CD4-positive, alpha-beta T cell treated with Interleukin-4 for 1 hour (primary cell): ENCODE data around the gene ING2.
"Not testable (repeated sequence)": the region's sequence is repeated elsewhere in the genome, so short reads cannot be mapped to it uniquely, and the experiment has no call there.

Experiments
- DNase-seq, 2 donors: peaks; one replicate each; pipeline ENCODE4 v3.0.0-alpha.2; 2020 to 2022

The ING2 gene

GRCh38 chr4:183550345-183551093 lies 45.7 kb downstream of the ING2 start:
- DNase-seq = no peak

GRCh38 chr4:183552274-183553146 lies 47.7 kb downstream of the ING2 start:
- no peak for DNase-seq

DNA sequence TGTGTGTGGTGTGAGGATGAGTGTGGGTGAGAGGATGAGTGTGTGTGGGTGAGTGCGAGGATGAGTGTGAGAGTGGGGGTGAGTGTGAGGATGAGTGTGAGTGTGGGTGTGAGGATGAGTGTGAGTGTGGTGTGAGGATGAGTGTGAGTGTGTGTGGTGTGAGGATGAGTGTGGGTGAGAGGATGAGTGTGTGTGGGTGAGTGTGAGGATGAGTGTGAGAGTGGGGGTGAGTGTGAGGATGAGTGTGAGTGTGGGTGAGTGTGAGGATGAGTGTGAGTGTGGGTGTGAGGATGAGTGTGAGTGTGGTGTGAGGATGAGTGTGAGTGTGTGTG lies 48.3 kb downstream of the ING2 start:
- not testable (repeated sequence) for DNase-seq

DNA sequence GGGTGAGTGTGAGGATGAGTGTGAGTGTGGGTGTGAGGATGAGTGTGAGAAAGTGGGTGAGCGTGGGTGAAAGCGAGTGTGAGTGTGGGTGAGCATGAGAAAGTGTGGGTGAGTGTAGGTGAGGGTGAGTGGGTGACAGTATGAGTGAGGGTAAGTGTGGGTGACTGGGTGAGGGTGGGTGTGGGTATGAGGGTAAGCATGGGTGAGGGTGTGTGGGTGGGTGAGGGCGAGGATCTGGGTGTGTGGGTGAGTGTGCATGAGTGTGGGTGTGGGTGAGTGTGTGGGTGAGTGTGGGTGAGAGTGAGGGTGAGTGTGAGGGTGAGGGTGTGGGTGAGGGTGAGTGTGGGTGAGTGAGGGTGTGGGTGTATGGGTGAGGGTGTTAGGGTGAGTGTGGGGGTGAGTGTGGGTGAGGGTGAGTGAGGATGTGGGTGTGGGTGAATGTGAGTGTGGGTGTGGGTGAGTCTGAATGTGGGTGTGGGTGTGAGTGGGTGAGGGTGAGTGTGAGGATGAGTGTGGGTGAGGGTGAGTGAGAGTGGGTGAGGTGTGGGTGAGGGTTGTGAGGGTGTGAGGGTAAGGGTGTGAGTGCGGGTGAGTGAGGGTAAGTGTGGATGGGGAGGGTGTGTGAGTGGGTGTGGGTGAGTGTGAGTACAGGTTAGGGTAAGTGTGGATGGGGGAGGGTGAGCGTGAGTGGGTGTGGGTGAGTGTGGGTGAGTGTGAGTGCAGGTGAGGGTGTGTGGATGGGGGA lies 48.9 kb downstream of the ING2 start:
- no peak for DNase-seq

GRCh38 chr4:183554346-183554686 lies 49.5 kb downstream of the ING2 start:
- DNase-seq = no peak

DNA sequence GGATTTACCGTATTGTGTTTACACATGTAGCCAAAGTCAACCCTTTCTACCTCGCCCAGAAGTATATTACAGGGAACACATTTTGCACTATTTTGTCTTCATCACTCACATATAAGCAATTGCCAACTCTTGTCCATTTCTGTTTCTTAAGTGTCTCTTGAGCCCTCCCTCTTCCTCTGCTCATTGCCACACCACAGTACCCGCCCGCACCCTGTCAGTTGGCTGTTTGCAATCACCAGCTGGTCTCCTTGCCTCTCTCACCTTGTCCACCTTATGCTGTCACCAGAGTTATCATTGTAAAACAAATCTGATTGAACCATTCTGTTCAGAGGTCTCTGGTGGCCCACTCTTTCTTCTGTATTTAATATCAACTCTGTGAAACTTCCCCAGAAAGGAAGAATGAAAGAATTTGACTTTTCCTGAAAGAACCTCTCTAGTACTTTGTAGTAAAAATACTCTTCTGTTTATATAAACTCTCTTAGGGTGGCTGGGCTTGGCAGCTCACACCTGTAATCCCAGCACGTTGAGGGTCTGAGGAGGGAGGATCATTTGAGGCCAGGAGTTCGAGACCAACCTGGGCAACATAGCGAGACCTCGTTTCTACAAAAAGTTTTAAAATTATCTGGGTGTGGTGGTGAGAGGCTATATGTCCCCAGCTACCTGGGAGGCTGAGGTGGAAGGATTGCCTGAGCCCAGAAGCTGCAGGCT lies 50.2 kb downstream of the ING2 start:
- no peak for DNase-seq

DNA sequence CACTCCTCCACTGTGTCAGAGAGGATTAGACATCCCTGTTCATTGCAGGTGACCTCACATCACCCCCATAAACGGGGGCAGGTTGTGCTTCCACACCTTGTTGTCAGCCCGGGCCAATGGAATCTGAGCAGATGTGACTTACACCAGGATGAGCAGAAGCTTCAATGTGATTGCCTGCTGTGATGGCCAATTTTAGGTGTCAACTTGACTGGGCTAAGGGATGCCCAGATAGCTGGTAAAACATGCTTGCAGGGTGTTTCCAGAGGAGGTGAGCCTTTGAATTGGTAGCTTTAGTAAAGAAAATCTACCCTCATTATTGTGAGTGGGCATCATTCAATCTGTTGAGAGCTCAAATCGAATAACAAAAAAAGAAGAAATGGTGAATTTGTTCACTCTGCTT lies 52.1 kb downstream of the ING2 start:
- no peak for DNase-seq

GRCh38 chr4:183557611-183558010 lies 52.8 kb downstream of the ING2 start:
- no peak for DNase-seq

DNA sequence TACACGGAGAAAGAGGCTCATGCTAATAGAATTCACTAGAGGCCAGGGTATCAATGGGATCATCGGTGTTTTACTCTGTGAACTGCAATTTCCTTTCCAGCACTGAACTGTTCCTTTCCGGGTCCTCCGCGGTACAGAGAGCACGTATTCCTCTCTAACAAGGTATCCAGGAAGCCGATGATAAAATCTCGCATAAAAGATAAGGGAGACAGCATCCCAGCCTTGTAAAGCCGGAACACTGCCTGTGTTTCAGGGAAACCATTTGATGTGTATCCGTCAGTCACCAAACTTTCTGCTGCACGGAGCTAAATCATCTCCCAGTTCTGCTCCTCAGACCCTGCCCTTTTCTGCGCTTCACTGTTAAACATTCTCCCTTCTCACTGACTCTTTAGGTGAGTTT lies 54.0 kb downstream of the ING2 start:
- no peak for DNase-seq

GRCh38 chr4:183561905-183562304 lies 57.0 kb downstream of the ING2 start:
- no peak for DNase-seq
